ENCODE results near the gene FAM174C. TPM values are rescaled to one million over a fixed set of nuclear protein-coding genes. Genes with fewer than 3 reads are reported as not detected.
A peak's percentile ranks its signal among the peaks of the same experiment; 100 is the strongest.

FAM174C gene
- total and polyA plus RNA-seq, 2 of the 8 experiments (the other 6 are each of a cell fraction or from before 2014, with no cell fraction given), result 44.5 to 125 TPM

- no peak for TF ChIP-seq RNF2 (IDR thresholded peaks at IDR 0.05; ENCODE audit: borderline replicate concordance, low read depth, low read length, missing control alignments, poor library complexity, severe bottlenecking)
- TF ChIP-seq, protein P1, sequence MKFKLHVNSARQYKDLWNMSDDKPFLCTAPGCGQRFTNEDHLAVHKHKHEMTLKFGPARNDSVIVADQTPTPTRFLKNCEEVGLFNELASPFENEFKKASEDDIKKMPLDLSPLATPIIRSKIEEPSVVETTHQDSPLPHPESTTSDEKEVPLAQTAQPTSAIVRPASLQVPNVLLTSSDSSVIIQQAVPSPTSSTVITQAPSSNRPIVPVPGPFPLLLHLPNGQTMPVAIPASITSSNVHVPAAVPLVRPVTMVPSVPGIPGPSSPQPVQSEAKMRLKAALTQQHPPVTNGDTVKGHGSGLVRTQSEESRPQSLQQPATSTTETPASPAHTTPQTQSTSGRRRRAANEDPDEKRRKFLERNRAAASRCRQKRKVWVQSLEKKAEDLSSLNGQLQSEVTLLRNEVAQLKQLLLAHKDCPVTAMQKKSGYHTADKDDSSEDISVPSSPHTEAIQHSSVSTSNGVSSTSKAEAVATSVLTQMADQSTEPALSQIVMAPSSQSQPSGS (IDR thresholded peaks at IDR 0.05; ENCODE audit: low read length), result no peak
- TF ChIP-seq EGR1 (IDR thresholded peaks at IDR 0.05; ENCODE audit: borderline replicate concordance, low read depth, low read length), result peak; percentile 95; the same call in 1 of the 2 replicates
- TF ChIP-seq NANOG (IDR thresholded peaks at IDR 0.05; ENCODE audit: insufficient read depth, low read depth, low read length, poor library complexity, severe bottlenecking), result no peak
- TF ChIP-seq USF2 (IDR thresholded peaks at IDR 0.05; ENCODE audit: low read length), result no peak
- TF ChIP-seq SAP30 (IDR thresholded peaks at IDR 0.05; ENCODE audit: insufficient read depth, insufficient replicate concordance, low read length), result no peak
- no peak for TF ChIP-seq ATF3 (IDR thresholded peaks at IDR 0.05; ENCODE audit: insufficient read depth, low read depth, low read length)
- peak; percentile 3 for TF ChIP-seq KDM4A (IDR thresholded peaks at IDR 0.05; ENCODE audit: low read depth, low read length, severe bottlenecking)
These were observed 772 bp downstream of the FAM174C start (continued) for GRCh38 chr19:1275976-1276627.

All from H1 (cell line).